ENCODE results near the gene PHF19. TPM values are rescaled to one million over a fixed set of nuclear protein-coding genes. Genes with fewer than 3 reads are reported as not detected.

PHF19 gene
- total RNA-seq, 1 experiment from 2014 or later: 19.0 TPM

DNA sequence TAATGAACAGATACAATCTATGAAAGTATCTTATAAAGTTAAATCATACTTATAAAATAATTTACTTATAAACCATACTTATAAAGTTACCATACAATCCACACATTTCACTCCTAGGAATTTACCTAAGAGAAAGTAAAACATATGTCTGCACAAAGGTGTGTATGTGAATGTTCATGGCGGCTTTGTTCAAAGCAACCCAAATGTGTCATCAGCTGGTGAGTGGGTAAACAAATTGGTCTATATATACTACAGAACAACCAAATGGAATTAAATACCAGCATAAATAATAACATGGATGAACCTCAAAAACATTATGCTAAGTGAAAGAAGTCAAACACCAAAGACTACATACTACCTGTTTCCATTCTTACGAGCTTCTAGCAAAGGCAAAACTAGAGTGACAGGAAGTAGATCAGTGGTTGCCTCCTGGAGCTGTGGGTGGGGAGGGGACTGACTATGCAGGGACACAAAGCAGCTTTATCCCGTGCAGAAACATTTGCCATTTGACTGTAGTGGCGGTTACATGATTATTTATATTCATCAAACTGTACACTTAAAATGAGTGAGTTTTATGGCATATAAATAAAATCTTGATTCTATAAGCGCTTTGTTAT is 39.0 kb upstream of the PHF19 start:
- DNase-seq (ENCODE audit: low read depth, low spot score): peak; percentile 49
- in situ Hi-C loops (cut with HindIII; ENCODE audit: low pct_unique_long_range_greater_than_20kb, low sequenced_read_pairs): no loop called here

DNA sequence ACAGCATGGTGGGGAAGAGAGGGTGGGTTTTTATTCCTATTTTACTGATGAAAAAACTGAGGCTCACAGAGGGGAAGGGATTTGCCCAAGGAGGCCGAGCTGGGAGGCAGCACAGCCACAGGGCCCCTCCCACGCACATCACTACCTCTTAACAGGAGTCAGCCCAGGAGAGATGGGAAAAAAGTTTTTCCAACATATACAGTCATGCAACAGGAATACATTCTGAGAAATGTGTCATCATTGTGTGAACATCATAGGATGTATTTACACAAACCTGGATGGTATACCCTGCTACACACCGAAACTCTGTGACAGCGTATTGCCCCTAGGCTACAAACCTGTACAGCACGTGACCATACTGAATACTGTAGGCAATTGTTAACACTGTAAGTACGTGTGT is 38.0 kb upstream of the PHF19 start:
- peak; percentile 58 for DNase-seq (ENCODE audit: low read depth, low spot score)
- in situ Hi-C loops (cut with HindIII; ENCODE audit: low pct_unique_long_range_greater_than_20kb, low sequenced_read_pairs): no loop called here

- no peak for DNase-seq (ENCODE audit: low read depth, low spot score)
These were observed 37.4 kb upstream of the PHF19 start for GRCh38 chr9:120914396-120914795.

GRCh38 chr9:120913647-120914264 is 36.8 kb upstream of the PHF19 start:
- in situ Hi-C loops (cut with HindIII; ENCODE audit: low pct_unique_long_range_greater_than_20kb, low sequenced_read_pairs): no loop called here
- DNase-seq (ENCODE audit: low read depth, low spot score): no peak

More at GRCh38 chr9:120914396-120914795, 37.4 kb upstream of the PHF19 start:
- in situ Hi-C loops (cut with HindIII; ENCODE audit: low pct_unique_long_range_greater_than_20kb, low sequenced_read_pairs): no loop called here

DNA sequence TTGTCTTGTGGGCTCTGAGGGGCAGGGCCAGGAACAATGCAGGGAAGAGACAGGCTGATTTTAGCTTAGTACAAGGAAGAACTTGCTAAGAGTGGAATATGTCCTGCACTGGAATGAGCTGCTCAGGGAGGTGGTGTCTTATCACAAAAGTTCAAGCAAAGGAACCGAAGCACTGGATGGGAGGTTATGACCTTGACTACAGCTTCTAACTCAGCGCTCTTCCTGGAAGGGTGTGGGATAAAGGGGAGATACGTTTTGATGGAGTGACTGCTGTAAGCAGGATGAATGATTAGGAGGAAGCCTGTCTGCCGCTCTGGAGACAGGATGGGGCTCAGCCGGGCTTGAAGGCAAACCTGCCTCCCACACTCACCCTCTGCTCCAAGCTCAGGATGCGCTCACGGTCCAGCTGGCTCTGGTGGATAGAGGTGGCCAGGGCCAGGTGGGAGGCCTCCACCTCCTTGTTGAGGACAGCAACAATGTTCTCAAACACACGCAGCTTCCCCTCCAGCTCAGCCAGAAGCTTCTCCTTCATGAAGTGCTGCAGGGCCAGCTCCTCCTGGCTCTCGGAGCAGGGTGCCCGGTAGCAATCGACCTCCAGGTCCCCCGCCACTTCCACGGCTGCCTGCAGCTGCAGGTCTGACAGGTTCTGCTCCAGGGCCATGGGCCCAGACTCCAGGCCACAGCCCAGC is 36.1 kb upstream of the PHF19 start:
- in situ Hi-C loops (cut with HindIII; ENCODE audit: low pct_unique_long_range_greater_than_20kb, low sequenced_read_pairs): no loop called here
- DNase-seq (ENCODE audit: low read depth, low spot score): no peak

- in situ Hi-C loops (cut with HindIII; ENCODE audit: low pct_unique_long_range_greater_than_20kb, low sequenced_read_pairs): no loop called here
- no peak for DNase-seq (ENCODE audit: low read depth, low spot score)
These were observed 34.4 kb upstream of the PHF19 start for GRCh38 chr9:120911295-120911837.

DNA sequence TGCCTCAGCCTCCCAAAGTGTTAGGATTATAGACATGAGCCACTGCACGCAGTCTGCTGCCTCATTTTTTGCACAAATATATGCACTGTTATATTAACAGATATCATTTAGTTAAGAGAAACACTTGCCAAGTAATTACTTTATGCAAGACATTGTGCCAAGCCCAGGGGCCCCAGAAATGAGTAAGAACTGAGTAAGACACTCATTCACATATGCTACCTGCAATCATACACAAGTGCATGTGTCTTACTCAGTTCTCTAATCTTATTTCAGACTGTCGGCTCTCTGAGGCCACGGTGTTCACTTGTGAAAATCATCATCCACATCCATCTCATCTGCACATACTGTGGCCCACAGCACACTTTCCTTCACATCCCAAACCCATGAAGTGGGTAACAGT is 33.7 kb upstream of the PHF19 start:
- in situ Hi-C loops (cut with HindIII; ENCODE audit: low pct_unique_long_range_greater_than_20kb, low sequenced_read_pairs): no loop called here
- DNase-seq (ENCODE audit: low read depth, low spot score): no peak

- DNase-seq (ENCODE audit: low read depth, low spot score): no peak
- in situ Hi-C loops (cut with HindIII; ENCODE audit: low pct_unique_long_range_greater_than_20kb, low sequenced_read_pairs): no loop called here
These were observed 32.9 kb upstream of the PHF19 start for GRCh38 chr9:120909904-120910303.

DNA sequence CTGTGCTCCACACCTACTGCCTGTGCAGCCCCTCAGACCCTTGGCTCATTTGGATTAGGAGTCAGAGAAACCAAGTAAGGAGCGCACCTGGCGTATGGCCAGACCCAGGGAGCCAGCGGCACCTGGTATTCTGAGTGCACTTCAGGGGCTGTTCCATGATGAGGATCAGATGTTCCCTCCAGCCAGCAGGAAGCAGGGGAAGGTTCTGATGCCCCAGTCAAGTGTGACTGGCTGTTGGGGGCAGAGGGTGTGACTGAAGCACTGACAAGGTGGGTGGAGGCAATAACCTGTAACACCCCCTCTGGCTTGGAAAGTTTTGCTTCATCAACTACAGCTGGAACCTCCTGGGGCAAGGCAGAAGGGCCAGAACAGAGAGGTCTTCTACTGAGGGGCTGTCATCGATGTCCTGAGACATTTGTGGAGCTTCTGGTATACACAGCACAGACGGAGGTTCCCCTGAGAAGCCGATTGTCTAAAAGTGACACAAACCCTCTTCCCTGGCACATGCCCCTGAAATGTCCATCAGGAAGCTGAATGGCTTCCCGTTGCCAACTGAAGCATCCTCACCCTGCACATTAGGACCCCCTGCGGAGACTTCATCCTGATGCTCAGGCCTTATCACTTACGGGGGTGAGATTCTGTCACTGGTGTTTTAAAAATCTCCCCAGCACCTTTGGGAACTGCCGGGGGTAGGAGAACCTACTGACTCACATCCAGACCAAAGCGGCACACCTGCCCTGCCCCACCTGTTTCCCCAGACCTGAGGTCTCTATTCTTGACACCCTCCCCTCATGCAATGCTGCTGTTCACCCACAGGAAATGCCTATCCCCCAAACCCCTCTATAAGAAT is 28.6 kb upstream of the PHF19 start:
- in situ Hi-C loops (cut with HindIII; ENCODE audit: low pct_unique_long_range_greater_than_20kb, low sequenced_read_pairs): no loop called here
- no peak for DNase-seq (ENCODE audit: low read depth, low spot score)

GRCh38 chr9:120904978-120905301 is 28.0 kb upstream of the PHF19 start:
- no peak for DNase-seq (ENCODE audit: low read depth, low spot score)
- in situ Hi-C loops (cut with HindIII; ENCODE audit: low pct_unique_long_range_greater_than_20kb, low sequenced_read_pairs): no loop called here

DNA sequence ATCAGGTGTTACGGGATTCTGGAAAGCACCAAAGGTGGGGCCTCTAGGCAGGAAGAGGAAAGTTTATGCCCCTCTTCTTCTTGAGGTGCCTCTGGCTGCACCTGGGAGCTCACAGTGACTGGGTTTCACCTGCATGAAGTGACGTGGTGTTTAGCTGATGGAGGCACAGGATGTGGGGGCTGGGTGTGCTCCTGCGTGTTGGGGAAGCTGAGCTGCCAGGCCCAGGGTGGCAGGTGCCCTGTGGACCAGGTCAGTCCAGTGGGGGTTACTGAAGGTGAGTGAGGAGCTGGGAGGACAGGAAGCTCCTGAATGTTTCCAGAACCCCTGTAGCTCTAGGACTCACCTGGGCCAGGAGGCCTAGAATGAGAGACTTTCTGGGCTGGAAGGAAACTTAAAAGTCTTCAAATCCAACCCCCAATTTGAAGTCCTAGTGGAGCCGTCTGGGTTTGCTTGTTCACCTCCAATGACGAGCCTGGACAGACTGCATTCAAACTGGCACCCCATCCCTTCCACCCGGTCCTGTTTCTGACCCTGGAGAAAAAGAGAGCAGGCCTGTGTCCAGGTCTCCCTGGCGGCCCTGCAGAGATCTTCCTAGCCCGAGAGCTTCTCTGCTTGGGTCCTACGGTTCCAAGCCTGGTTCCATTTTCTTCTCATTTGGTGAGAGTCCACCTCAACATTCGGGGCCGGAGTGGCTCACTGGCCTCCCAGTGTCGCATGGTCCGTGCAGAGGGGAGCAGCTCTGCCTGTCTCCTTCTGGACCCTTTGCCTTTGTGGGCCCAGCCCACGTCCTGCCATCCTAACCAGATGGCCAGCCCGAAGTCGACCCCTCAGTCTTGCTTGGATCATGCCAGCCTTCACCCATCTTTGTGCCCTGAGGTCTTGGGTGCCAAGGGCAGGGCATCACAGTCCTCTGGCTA is 27.3 kb upstream of the PHF19 start:
- in situ Hi-C loops (cut with HindIII; ENCODE audit: low pct_unique_long_range_greater_than_20kb, low sequenced_read_pairs): no loop called here
- no peak for DNase-seq (ENCODE audit: low read depth, low spot score)

GRCh38 chr9:120902569-120903535 is 25.9 kb upstream of the PHF19 start:
- in situ Hi-C loops (cut with HindIII; ENCODE audit: low pct_unique_long_range_greater_than_20kb, low sequenced_read_pairs): no loop called here

GRCh38 chr9:120901755-120902568 is 25.0 kb upstream of the PHF19 start:
- DNase-seq (ENCODE audit: low read depth, low spot score): no peak
- in situ Hi-C loops (cut with HindIII; ENCODE audit: low pct_unique_long_range_greater_than_20kb, low sequenced_read_pairs): no loop called here

More at GRCh38 chr9:120902569-120903535, 25.9 kb upstream of the PHF19 start:
- DNase-seq (ENCODE audit: low read depth, low spot score): no peak

- in situ Hi-C loops (cut with HindIII; ENCODE audit: low pct_unique_long_range_greater_than_20kb, low sequenced_read_pairs): no loop called here
- DNase-seq (ENCODE audit: low read depth, low spot score): no peak
These were observed 23.8 kb upstream of the PHF19 start for GRCh38 chr9:120900824-120901223.

DNA sequence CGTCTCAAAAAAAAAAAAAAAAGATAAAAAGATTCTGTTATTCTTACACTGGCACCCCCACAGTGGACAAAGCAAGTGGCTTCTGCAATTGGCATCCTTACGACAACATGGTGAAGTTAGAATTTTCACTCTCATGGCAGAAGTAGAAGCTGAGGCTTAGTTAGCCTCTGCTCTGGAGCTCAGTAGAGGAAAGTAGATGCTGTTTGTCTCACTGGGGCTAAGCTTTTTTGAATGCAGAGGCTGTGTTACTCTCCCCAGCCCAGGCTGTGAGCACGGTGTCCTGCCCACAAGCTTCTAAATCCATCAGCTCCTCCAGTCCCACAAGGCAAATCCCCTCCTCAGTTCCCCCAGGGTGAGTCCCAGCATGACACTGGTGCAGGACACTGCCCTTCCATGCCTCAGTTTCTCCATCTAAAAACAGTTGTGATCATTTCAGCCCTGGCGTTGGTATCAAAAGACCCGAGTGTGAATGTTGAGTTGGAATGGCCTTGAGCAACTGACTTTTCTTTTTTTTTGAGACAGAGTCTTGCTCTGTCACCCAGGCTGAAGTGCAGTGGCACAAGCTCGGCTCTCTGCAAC is 22.6 kb upstream of the PHF19 start:
- DNase-seq (ENCODE audit: low read depth, low spot score): no peak
- in situ Hi-C loops (cut with HindIII; ENCODE audit: low pct_unique_long_range_greater_than_20kb, low sequenced_read_pairs): no loop called here
